HepG2 (cell line): ENCODE measurements around the gene PEX7. TPM values are rescaled to one million over a fixed set of nuclear protein-coding genes. Genes with fewer than 3 reads are reported as not detected.

Experiments
- ATAC-seq: fragments of 200-7000 bp; cut with Tn5 transposase; 3 replicates; pipeline ENCODE4 v1.9.1; 2020; ENCODE audit warnings: mild to moderate bottlenecking, moderate library complexity
- BruUV-seq: library from RNA; stranded (reverse); fragments of 400-500 nt; replicated peaks from 2 replicates; lab custom pipeline; 2021; lab: Mats Ljungman, UMichigan
- CTCF ChIA-PET: fragments of 300-600 bp; formaldehyde crosslinking; extraction: SDS; loops from one replicate; lab custom pipeline; 2021; ENCODE audit warnings: low total read pairs, inconsistent platforms, low intra/inter-chr PET ratio; lab: Yijun Ruan, JAX
- POLR2A ChIA-PET: fragments of 350-600 bp; sonication (Branson Sonifier 250); formaldehyde crosslinking; loops from one replicate; lab custom pipeline; 2020; ENCODE audit warnings: antibody characterized with exemption, inconsistent platforms; lab: Yijun Ruan, JAX
- DNase-seq: peaks from one replicate; pipeline ENCODE4 v3.0.0-alpha.2; 2015; ENCODE audit warnings: low spot score
- FAIRE-seq: peaks from 3 replicates; lab custom pipeline; 2011; peaks lifted over from hg19 to GRCh38; lab: Jason Lieb, UNC
- H2AFZ ChIP-seq: one replicate; pipeline ENCODE4 v1.6.1; 2011; ENCODE audit warnings: low read length, inconsistent platforms
- H3K27ac ChIP-seq: fragments of 300-600 bp; 3 replicates; pipeline ENCODE4 v1.8.0; 2011; ENCODE audit warnings: mixed run types, mild to moderate bottlenecking, mixed read lengths, low read length, inconsistent platforms; ENCODE audit not compliant: insufficient read depth; ENCODE audit errors: extremely low read length
- H3K27me3 ChIP-seq, 2 experiments: fragments of 200-600 bp in 1 of 2; 2 replicates in 1 of 2; 3 replicates in 1 of 2; pipeline versions ENCODE4 v1.6.0 to v1.8.0; 2011; ENCODE audit warnings: low read length in 2 of 2, mild to moderate bottlenecking in 2 of 2, moderate library complexity in 2 of 2, inconsistent platforms in 1 of 2; ENCODE audit not compliant: insufficient read depth in 2 of 2, control insufficient read depth in 1 of 2
- H3K36me3 ChIP-seq, 2 experiments: fragments of 200-600 bp in 1 of 2; replicated peaks in 1 of 2; 2 replicates in 1 of 2; 3 replicates in 1 of 2; pipeline versions ENCODE4 v1.5.1 to v1.8.0; 2011; ENCODE audit warnings: low read length in 2 of 2, inconsistent platforms in 1 of 2; ENCODE audit not compliant: insufficient read depth in 2 of 2, control insufficient read depth in 1 of 2
- H3K4me1 ChIP-seq: 2 replicates; pipeline ENCODE4 v1.5.1; 2012; ENCODE audit warnings: low read length, inconsistent platforms; ENCODE audit not compliant: insufficient read depth
- H3K4me2 ChIP-seq: 2 replicates; pipeline ENCODE4 v1.6.0; 2011; ENCODE audit warnings: low read depth, low read length, inconsistent platforms
- H3K4me3 ChIP-seq, 3 experiments: fragments of 200-600 bp in 1 of 3; sonication (generic), shearing (Covaris generic) in 1 of 3; replicated peaks in 1 of 3; 2 replicates each; pipeline ENCODE4 v1.5.1; 2011 to 2016; ENCODE audit warnings: low read length in 3 of 3, inconsistent platforms in 2 of 3, low read depth in 2 of 3, mild to moderate bottlenecking in 2 of 3, control low read depth in 1 of 3, mixed read lengths in 1 of 3; ENCODE audit not compliant: insufficient read depth in 1 of 3
- H3K79me2 ChIP-seq: one replicate; pipeline ENCODE4 v1.6.1; 2011; ENCODE audit warnings: low read length, inconsistent platforms; ENCODE audit not compliant: insufficient read depth
- H3K9ac ChIP-seq: 2 replicates; pipeline ENCODE4 v1.6.0; 2011; ENCODE audit warnings: mild to moderate bottlenecking, low read depth, low read length, inconsistent platforms; ENCODE audit not compliant: insufficient read depth
- H3K9me3 ChIP-seq: 2 replicates; pipeline ENCODE4 v1.5.1; 2012; ENCODE audit warnings: mild to moderate bottlenecking, low read length
- H4K20me1 ChIP-seq: 2 replicates; pipeline ENCODE4 v1.6.0; 2011; ENCODE audit warnings: inconsistent platforms, mild to moderate bottlenecking, low read length, moderate library complexity; ENCODE audit not compliant: insufficient read depth
- DR1 ChIP-seq: sonication (generic); formaldehyde crosslinking; IDR thresholded peaks from 2 replicates; pipeline ENCODE4 v1.8.0; 2021; ENCODE audit warnings: mild to moderate bottlenecking, missing genetic modification reagents, inconsistent platforms
- ESRRA ChIP-seq: sonication (generic); formaldehyde crosslinking; IDR thresholded peaks from 2 replicates; pipeline ENCODE4 v1.5.1; 2020; ENCODE audit warnings: mild to moderate bottlenecking, low read depth, missing genetic modification reagents
- FOXP1 ChIP-seq, 2 experiments: fragments of 450-650 bp in 1 of 2; IDR thresholded peaks; 2 replicates each; pipeline ENCODE4 v1.6.1; 2017 to 2018; ENCODE audit warnings: antibody characterized with exemption in 1 of 2
- KDM5A ChIP-seq: fragments of 200-600 bp; sonication (generic); IDR thresholded peaks from 2 replicates; pipeline ENCODE4 v1.7.0; 2018; ENCODE audit warnings: antibody characterized with exemption, mild to moderate bottlenecking, low read length, borderline replicate concordance
- KIAA2018 ChIP-seq: sonication (generic); formaldehyde crosslinking; IDR thresholded peaks from 2 replicates; pipeline ENCODE4 v1.5.0; 2020; ENCODE audit warnings: mild to moderate bottlenecking, missing genetic modification reagents, borderline replicate concordance
- RBFOX2 ChIP-seq: fragments of 200-400 bp; formaldehyde crosslinking; IDR thresholded peaks from 2 replicates; pipeline ENCODE4 v1.6.1; 2017; ENCODE audit warnings: low read depth, mild to moderate bottlenecking, low read length
- RXRB ChIP-seq: IDR thresholded peaks from 2 replicates; pipeline ENCODE4 v1.6.1; 2016; ENCODE audit warnings: borderline replicate concordance, missing genetic modification reagents, missing compliant biosample characterization
- SMC3 ChIP-seq: IDR thresholded peaks from 2 replicates; pipeline ENCODE4 v1.6.1; 2011; ENCODE audit warnings: low read length, improper control_type of control experiment
- SSRP1 ChIP-seq: IDR thresholded peaks from 2 replicates; pipeline ENCODE4 v1.6.1; 2016; ENCODE audit warnings: control low read depth
- STAG1 ChIP-seq: sonication (generic); formaldehyde crosslinking; IDR thresholded peaks from 2 replicates; pipeline ENCODE4 v1.4.0; 2020; ENCODE audit warnings: missing genetic modification reagents
- TARDBP ChIP-seq: sonication (generic); formaldehyde crosslinking; IDR thresholded peaks from 2 replicates; pipeline ENCODE4 v1.8.0; 2022; ENCODE audit warnings: mild to moderate bottlenecking, missing genetic modification reagents
- U2AF2 ChIP-seq: fragments of 200-400 bp; formaldehyde crosslinking; IDR thresholded peaks from 2 replicates; pipeline ENCODE4 v1.6.1; 2017; ENCODE audit warnings: low read depth, mild to moderate bottlenecking, low read length
- ZBTB3 ChIP-seq: sonication (generic); formaldehyde crosslinking; IDR thresholded peaks from 2 replicates; pipeline ENCODE4 v1.4.0; 2020; ENCODE audit warnings: low read depth, mild to moderate bottlenecking, moderate library complexity, missing genetic modification reagents, borderline replicate concordance
- ZNF501 ChIP-seq: sonication (generic); formaldehyde crosslinking; IDR thresholded peaks from 2 replicates; pipeline ENCODE4 v1.5.1; 2020; ENCODE audit warnings: mild to moderate bottlenecking, moderate library complexity, missing genetic modification reagents
- ZNF567 ChIP-seq: sonication (generic); formaldehyde crosslinking; IDR thresholded peaks from 2 replicates; pipeline ENCODE4 v1.8.1; 2023; ENCODE audit warnings: mild to moderate bottlenecking, missing genetic modification reagents, borderline replicate concordance
- ZNF570 ChIP-seq: sonication (generic); formaldehyde crosslinking; IDR thresholded peaks from 2 replicates; pipeline ENCODE4 v1.4.0; 2020; ENCODE audit warnings: mild to moderate bottlenecking, missing genetic modification reagents, borderline replicate concordance
- ZNF670 ChIP-seq: sonication (generic); formaldehyde crosslinking; IDR thresholded peaks from 2 replicates; pipeline ENCODE4 v1.8.0; 2022; ENCODE audit warnings: mild to moderate bottlenecking, missing genetic modification reagents, borderline replicate concordance
- ZNF737 ChIP-seq: sonication (generic); formaldehyde crosslinking; IDR thresholded peaks from 2 replicates; pipeline ENCODE4 v1.5.0; 2020; ENCODE audit warnings: missing genetic modification reagents, mild to moderate bottlenecking, borderline replicate concordance
- WGBS: methylation state at CpG from one replicate; pipeline ENCODE4 v1.1.6; 2017; ENCODE audit warnings: low lambda C conversion rate; 5-methylcytosine and 5-hydroxymethylcytosine counted together
- in situ Hi-C: cut with HindIII; loops from 2 replicates; pipeline ENCODE4 v1.10.0; 2017; ENCODE audit warnings: low pct_unique_long_range_greater_than_20kb; ENCODE audit not compliant: extremely low pct_ligation_motif_present
- intact Hi-C: fragments of 100-400 bp; cut with micrococcal nuclease; formaldehyde crosslinking; loops from one replicate; pipeline ENCODE4 v1.10.0; 2022; ENCODE audit not compliant: unreplicated experiment
- polyA plus RNA-seq, 8 experiments: library from polyadenylated mRNA; depleted of rRNA in 3 of 8; stranded (reverse) in 7 of 8; unstranded in 1 of 8; fragments of >200 nt; fragmentation: Illumina TruSeq in 4 of 8; extraction: Trizol in 4 of 8; gene quantifications; 2 replicates each; pipeline versions ENCODE4 v1.2.1 to v1.2.3, GENCODE V29; 2011 to 2016; ENCODE audit warnings: low read depth in 4 of 8, missing spikeins in 1 of 8, mixed read lengths in 1 of 8; ENCODE audit not compliant: insufficient read depth in 1 of 8
- total RNA-seq, 5 experiments: library from RNA; depleted of rRNA; stranded (reverse); fragments of >200 nt; fragmentation: Illumina TruSeq; extraction: Trizol; gene quantifications; 2 replicates each; pipeline ENCODE4 v1.2.3, GENCODE V29; 2016; ENCODE audit warnings: low read depth in 1 of 5

PEX7 gene
- total and polyA plus RNA-seq, 2 of the 13 experiments (the other 11 are each of a cell fraction or from before 2014, with no cell fraction given): 0.04 to 0.53 TPM

- Histone ChIP-seq H3K79me2 (no peaks in the 10 kb centered on the region), H3K9ac (no peak overlapping the region), H3K27ac (no peak overlapping the region), H3K4me1 (no peaks in the 10 kb centered on the region), H4K20me1 (no peaks in the 10 kb centered on the region), H3K36me3 (no peaks in the 10 kb centered on the region), H3K4me3 (no peak overlapping the region), H3K4me2 (no peak overlapping the region), H2AFZ (no peak overlapping the region), H3K9me3 (no peaks in the 10 kb centered on the region), H3K27me3 (no peaks in the 10 kb centered on the region)
- peak; percentile 57 for DNase-seq
- BruUV-seq: no TSS peak
- POLR2A ChIA-PET: no interaction called here
- in situ Hi-C loops: no loop called here
- FAIRE-seq: peak; percentile 28
- intact Hi-C loops: loop anchor here (1.0 to 5.0 kb wide), 4 partner anchors 81 to 204 kb away; no protein-coding TSS in a partner anchor
- CTCF ChIA-PET: interaction anchor here (1.0 to 1.4 kb wide), 2 partner anchors 202 to 795 kb away, joined by 3 to 8 read pairs; no protein-coding TSS in a partner anchor
- peak; percentile 55; the same call in 2 of the 3 replicates for ATAC-seq
- 19% methylated on average over 3 of the region's 3 CpGs for WGBS
- no peak for TF ChIP-seq ZNF567 (CRISPR knock-in tag)
- TF ChIP-seq U2AF2: no peak
- TF ChIP-seq ZNF737 (CRISPR knock-in tag): no peak
- TF ChIP-seq RXRB (CRISPR knock-in tag): no peak
- no peak for TF ChIP-seq DR1 (CRISPR knock-in tag)
- no peak for TF ChIP-seq TARDBP (CRISPR knock-in tag)
- TF ChIP-seq SSRP1: no peak
- TF ChIP-seq KDM5A: no peak
- no peak for TF ChIP-seq RBFOX2
- TF ChIP-seq SMC3: peak; percentile 33; the same call in 1 of the 2 replicates
- no peak for TF ChIP-seq ZNF501 (CRISPR knock-in tag)
- TF ChIP-seq KIAA2018: no peak
- no peak for TF ChIP-seq ZBTB3 (CRISPR knock-in tag)
- no peak for TF ChIP-seq ZNF570
- TF ChIP-seq FOXP1 (IDR thresholded peaks at IDR 0.05): no peak
- TF ChIP-seq FOXP1 (CRISPR knock-in tag; IDR thresholded peaks at IDR 0.05): no peak
- no peak for TF ChIP-seq ZNF670 (CRISPR knock-in tag)
- peak; percentile 58 for TF ChIP-seq STAG1 (CRISPR knock-in tag)
- TF ChIP-seq ESRRA: no peak
Measured at GRCh38 chr6:136846046-136846445, 23.7 kb downstream of the PEX7 start.
